Measurements from ENCODE around the gene DAGLA. TPM values are rescaled to one million over a fixed set of nuclear protein-coding genes. Genes with fewer than 3 reads are reported as not detected.
A peak's percentile ranks its signal among the peaks of the same experiment; 100 is the strongest.

DAGLA gene
- total RNA-seq, 3 donors from 2014 or later (not counting 1 experiment from before 2014, with no cell fraction given), result 0.18 to 0.48 (median 0.38) TPM

DNA sequence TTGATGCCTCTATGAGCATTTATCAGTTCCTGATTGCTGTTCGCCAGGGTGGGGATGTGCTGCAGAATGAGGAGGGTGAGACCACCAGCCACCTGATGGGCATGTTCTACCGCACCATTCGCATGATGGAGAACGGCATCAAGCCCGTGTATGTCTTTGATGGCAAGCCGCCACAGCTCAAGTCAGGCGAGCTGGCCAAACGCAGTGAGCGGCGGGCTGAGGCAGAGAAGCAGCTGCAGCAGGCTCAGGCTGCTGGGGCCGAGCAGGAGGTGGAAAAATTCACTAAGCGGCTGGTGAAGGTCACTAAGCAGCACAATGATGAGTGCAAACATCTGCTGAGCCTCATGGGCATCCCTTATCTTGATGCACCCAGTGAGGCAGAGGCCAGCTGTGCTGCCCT is 115.3 kb downstream of the DAGLA start:
- DNase-seq (no peak), ATAC-seq (no peak)
- Histone ChIP-seq H3K27me3 (ENCODE audit: control insufficient read depth, insufficient read depth, low read length) (no peaks in the 10 kb centered on the region), H3K9me3 (ENCODE audit: control insufficient read depth, insufficient read depth, low read length) (no peaks in the 10 kb centered on the region), H3K4me3 (ENCODE audit: low read length) (no peak overlapping the region), H3K36me3 (ENCODE audit: control insufficient read depth, insufficient read depth, low read length) (peaks cover 2% of the 10 kb centered on the region), H3K27ac (ENCODE audit: low read length) (no peak overlapping the region), H3K4me1 (ENCODE audit: control insufficient read depth, insufficient read depth, low read length) (peaks cover 20% of the 10 kb centered on the region)
- WGBS (ENCODE audit: insufficient coverage), result 96% methylated on average over 12 of the region's 12 CpGs
- Mint-ChIP-seq H3K27me3 (ENCODE audit: low read depth in 2 of 2) (no peaks in the 10 kb centered on the region), H3K36me3 (no peaks in the 10 kb centered on the region), H3K27ac (no peak overlapping the region), H3K4me1 (peaks cover 17 to 25% of the 10 kb centered on the region in 2 donors), H3K9me3 (no peaks in the 10 kb centered on the region), H3K4me3 (no peak overlapping the region)
- TF ChIP-seq, protein P1, sequence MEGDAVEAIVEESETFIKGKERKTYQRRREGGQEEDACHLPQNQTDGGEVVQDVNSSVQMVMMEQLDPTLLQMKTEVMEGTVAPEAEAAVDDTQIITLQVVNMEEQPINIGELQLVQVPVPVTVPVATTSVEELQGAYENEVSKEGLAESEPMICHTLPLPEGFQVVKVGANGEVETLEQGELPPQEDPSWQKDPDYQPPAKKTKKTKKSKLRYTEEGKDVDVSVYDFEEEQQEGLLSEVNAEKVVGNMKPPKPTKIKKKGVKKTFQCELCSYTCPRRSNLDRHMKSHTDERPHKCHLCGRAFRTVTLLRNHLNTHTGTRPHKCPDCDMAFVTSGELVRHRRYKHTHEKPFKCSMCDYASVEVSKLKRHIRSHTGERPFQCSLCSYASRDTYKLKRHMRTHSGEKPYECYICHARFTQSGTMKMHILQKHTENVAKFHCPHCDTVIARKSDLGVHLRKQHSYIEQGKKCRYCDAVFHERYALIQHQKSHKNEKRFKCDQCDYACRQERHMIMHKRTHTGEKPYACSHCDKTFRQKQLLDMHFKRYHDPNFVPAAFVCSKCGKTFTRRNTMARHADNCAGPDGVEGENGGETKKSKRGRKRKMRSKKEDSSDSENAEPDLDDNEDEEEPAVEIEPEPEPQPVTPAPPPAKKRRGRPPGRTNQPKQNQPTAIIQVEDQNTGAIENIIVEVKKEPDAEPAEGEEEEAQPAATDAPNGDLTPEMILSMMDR (IDR thresholded peaks at IDR 0.05), result no peak
- intact Hi-C loops (cut with micrococcal nuclease), result no loop called here

DNA sequence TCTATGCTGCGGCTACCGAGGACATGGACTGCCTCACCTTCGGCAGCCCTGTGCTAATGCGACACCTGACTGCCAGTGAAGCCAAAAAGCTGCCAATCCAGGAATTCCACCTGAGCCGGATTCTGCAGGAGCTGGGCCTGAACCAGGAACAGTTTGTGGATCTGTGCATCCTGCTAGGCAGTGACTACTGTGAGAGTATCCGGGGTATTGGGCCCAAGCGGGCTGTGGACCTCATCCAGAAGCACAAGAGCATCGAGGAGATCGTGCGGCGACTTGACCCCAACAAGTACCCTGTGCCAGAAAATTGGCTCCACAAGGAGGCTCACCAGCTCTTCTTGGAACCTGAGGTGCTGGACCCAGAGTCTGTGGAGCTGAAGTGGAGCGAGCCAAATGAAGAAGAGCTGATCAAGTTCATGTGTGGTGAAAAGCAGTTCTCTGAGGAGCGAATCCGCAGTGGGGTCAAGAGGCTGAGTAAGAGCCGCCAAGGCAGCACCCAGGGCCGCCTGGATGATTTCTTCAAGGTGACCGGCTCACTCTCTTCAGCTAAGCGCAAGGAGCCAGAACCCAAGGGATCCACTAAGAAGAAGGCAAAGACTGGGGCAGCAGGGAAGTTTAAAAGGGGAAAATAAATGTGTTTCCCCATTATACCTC is 115.8 kb downstream of the DAGLA start:
- intact Hi-C loops (cut with micrococcal nuclease), result loop anchor here (2.0 kb wide), 1 partner anchor 39 kb away; no protein-coding TSS in a partner anchor
- 97% methylated on average over 18 of the region's 18 CpGs for WGBS (ENCODE audit: insufficient coverage)

More for the DNA sequence above, 115.8 kb downstream of the DAGLA start:
- Histone ChIP-seq H3K36me3 (ENCODE audit: control insufficient read depth, insufficient read depth, low read length) (peaks cover 2% of the 10 kb centered on the region), H3K4me1 (ENCODE audit: control insufficient read depth, insufficient read depth, low read length) (peaks cover 19% of the 10 kb centered on the region), H3K27ac (ENCODE audit: low read length) (no peak overlapping the region), H3K27me3 (ENCODE audit: control insufficient read depth, insufficient read depth, low read length) (no peaks in the 10 kb centered on the region), H3K4me3 (ENCODE audit: low read length) (no peak overlapping the region), H3K9me3 (ENCODE audit: control insufficient read depth, insufficient read depth, low read length) (no peaks in the 10 kb centered on the region)
- TF ChIP-seq, protein P1 (IDR thresholded peaks at IDR 0.05), result no peak
- ATAC-seq (no peak), DNase-seq (no peak)
- H3K4me3 Mint-ChIP-seq, result no peak overlapping the region
- no peaks in the 10 kb centered on the region for H3K27me3 Mint-ChIP-seq (ENCODE audit: low read depth in 2 of 2)
- H3K36me3 Mint-ChIP-seq, result no peaks in the 10 kb centered on the region
- H3K4me1 Mint-ChIP-seq, result peaks cover 17 to 25% of the 10 kb centered on the region in 2 donors
- peak overlapping the region in 1 of 2 donors; percentile 76 for H3K27ac Mint-ChIP-seq
- no peaks in the 10 kb centered on the region for H3K9me3 Mint-ChIP-seq

Other genes with a start within 250 kb of the DAGLA start
- not detected for gene LRRC10B, start 171.6 kb upstream of the DAGLA start, total RNA-seq
- under 1 TPM in 1 of 3 donors, not detected in 2; 0.07 TPM for gene SYT7, start 99.3 kb upstream of the DAGLA start, total RNA-seq
- gene MYRF, start 72.2 kb downstream of the DAGLA start, total RNA-seq, result 10 to 100 TPM in 1 of 3 donors, 1 to 10 TPM in 2; 4.9 to 15.3 (median 7.3) TPM
- gene TMEM258, start 112.2 kb downstream of the DAGLA start, total RNA-seq, result 10 to 100 TPM; 64.4 to 69.3 (median 66.1) TPM
- gene FEN1, start 112.5 kb downstream of the DAGLA start, total RNA-seq, result 10 to 100 TPM; 14.2 to 17.8 (median 17.5) TPM
- 10 to 100 TPM in 2 of 3 donors, 1 to 10 TPM in 1; 9.3 to 17.2 (median 10.2) TPM for gene FADS1, start 136.6 kb downstream of the DAGLA start, total RNA-seq
- 10 to 100 TPM; 30.4 to 52.7 (median 34.4) TPM for gene FADS2, start 147.9 kb downstream of the DAGLA start, total RNA-seq
- gene FADS3, start 211.2 kb downstream of the DAGLA start, total RNA-seq, result 10 to 100 TPM; 10.8 to 17.8 (median 11.5) TPM
- not detected for gene RAB3IL1, start 237.2 kb downstream of the DAGLA start, total RNA-seq

All from natural killer cell (primary cell).